GM12878 (cell line): ENCODE data around the gene TAPBPL. TPM values are rescaled to one million over a fixed set of nuclear protein-coding genes. Genes with fewer than 3 reads are reported as not detected.
"Not testable (repeated sequence)": the region's sequence is repeated elsewhere in the genome, so short reads cannot be mapped to it uniquely, and the experiment has no call there.

Experiments used
- ATAC-seq: fragments of 200-7000 bp; cut with Tn5 transposase; 3 replicates; pipeline ENCODE4 v1.9.1; 2020; ENCODE audit warnings: mild to moderate bottlenecking, moderate library complexity
- BruUV-seq: library from RNA; stranded (reverse); fragments of 400-500 nt; replicated peaks from 2 replicates; lab custom pipeline; 2021; lab: Mats Ljungman, UMichigan
- CTCF ChIA-PET: fragments of 300-600 bp; sonication (Branson Sonifier 250); formaldehyde crosslinking; extraction: SDS; loops from one replicate; lab custom pipeline; 2021; ENCODE audit warnings: inconsistent platforms; lab: Yijun Ruan, JAX
- POLR2A ChIA-PET: fragments of 350-600 bp; formaldehyde crosslinking; extraction: SDS; loops from one replicate; lab custom pipeline; 2021; ENCODE audit warnings: inconsistent platforms; lab: Charles Lee
- RAD21 ChIA-PET: fragments of 300-600 bp; sonication (Branson Sonifier 250); formaldehyde crosslinking; loops from one replicate; lab custom pipeline; 2023; ENCODE audit warnings: antibody characterized with exemption; ENCODE audit not compliant: unreplicated experiment; lab: Charles Lee
- SMC1A ChIA-PET: fragments of 300-600 bp; sonication (Branson Sonifier 250); formaldehyde crosslinking; loops from one replicate; lab custom pipeline; 2023; ENCODE audit not compliant: unreplicated experiment, uncharacterized antibody; lab: Charles Lee
- DNase-seq: peaks from one replicate; pipeline ENCODE4 v3.0.0-alpha.2; 2011; ENCODE audit warnings: low read depth, low spot score
- FAIRE-seq: peaks from 3 replicates; lab custom pipeline; 2011; peaks lifted over from hg19 to GRCh38; lab: Jason Lieb, UNC
- H2AFZ ChIP-seq: 2 replicates; pipeline ENCODE4 v1.6.0; 2011; ENCODE audit warnings: low read depth, low read length, control low read depth; ENCODE audit not compliant: control insufficient read depth
- H3K27ac ChIP-seq: 2 replicates; pipeline ENCODE4 v1.5.1; 2011; ENCODE audit warnings: control low read depth; ENCODE audit not compliant: control insufficient read depth, insufficient read depth
- H3K27me3 ChIP-seq, 2 experiments: replicated peaks in 1 of 2; 2 replicates each; pipeline versions ENCODE4 v1.6.0 to v1.6.1; 2011; ENCODE audit warnings: low read length in 1 of 2; ENCODE audit not compliant: control insufficient read depth in 2 of 2, insufficient read depth in 2 of 2
- H3K36me3 ChIP-seq, 2 experiments: 2 replicates each; pipeline ENCODE4 v1.5.1; 2011; ENCODE audit warnings: low read length in 1 of 2; ENCODE audit not compliant: control insufficient read depth in 2 of 2, insufficient read depth in 2 of 2
- H3K4me1 ChIP-seq: 2 replicates; pipeline ENCODE4 v1.6.1; 2011; ENCODE audit warnings: mild to moderate bottlenecking, low read length, moderate library complexity, mixed read lengths; ENCODE audit not compliant: control insufficient read depth, insufficient read depth
- H3K4me2 ChIP-seq: 2 replicates; pipeline ENCODE4 v1.6.0; 2011; ENCODE audit warnings: control low read depth; ENCODE audit not compliant: control insufficient read depth, insufficient read depth
- H3K4me3 ChIP-seq: fragments of 200-600 bp; sonication (generic); 2 replicates; pipeline ENCODE4 v1.5.1; 2016
- H3K79me2 ChIP-seq: 2 replicates; pipeline ENCODE4 v1.6.0; 2011; ENCODE audit warnings: low read length; ENCODE audit not compliant: control insufficient read depth, insufficient read depth
- H3K9ac ChIP-seq: 2 replicates; pipeline ENCODE4 v1.8.0; 2011; ENCODE audit warnings: low read length, control low read depth, mixed read lengths; ENCODE audit not compliant: control insufficient read depth, insufficient read depth
- H3K9me3 ChIP-seq: replicated peaks from 3 replicates; pipeline ENCODE4 v1.5.1; 2011; ENCODE audit warnings: mild to moderate bottlenecking, low read length; ENCODE audit not compliant: control insufficient read depth, insufficient read depth
- H4K20me1 ChIP-seq: 2 replicates; pipeline ENCODE4 v1.6.0; 2011; ENCODE audit not compliant: control insufficient read depth, insufficient read depth
- ASH2L ChIP-seq: fragments of 300-600, 200-600 bp; sonication (generic); IDR thresholded peaks from 2 replicates; pipeline ENCODE4 v1.6.1; 2017; ENCODE audit warnings: low read depth, mild to moderate bottlenecking, borderline replicate concordance
- BACH1 ChIP-seq: fragments of 450-650 bp; IDR thresholded peaks from 2 replicates; pipeline ENCODE4 v1.6.1; 2017; ENCODE audit warnings: mild to moderate bottlenecking, borderline replicate concordance
- CREM ChIP-seq: IDR thresholded peaks from 2 replicates; pipeline ENCODE4 v1.6.1; 2014; ENCODE audit warnings: antibody characterized with exemption, low read depth
- WGBS: methylation state at CpG from one replicate; pipeline ENCODE4 v1.1.6; 2016; ENCODE audit warnings: low lambda C conversion rate; ENCODE audit not compliant: insufficient replicate concordance, insufficient coverage; ENCODE audit errors: missing lambda C conversion rate; 5-methylcytosine and 5-hydroxymethylcytosine counted together
- in situ Hi-C: fragments of 300-500 bp; cut with MboI; formaldehyde crosslinking; loops from 9 replicates; pipeline ENCODE4 v1.14.3; 2018; ENCODE audit warnings: mixed read lengths
- intact Hi-C: fragments of 100-400 bp; cut with micrococcal nuclease; formaldehyde crosslinking; loops from one replicate; pipeline ENCODE4 v1.14.2; 2022; ENCODE audit not compliant: unreplicated experiment
- polyA plus RNA-seq, 11 experiments: library from polyadenylated mRNA; depleted of rRNA in 4 of 11; unstranded in 6 of 11; stranded (reverse) in 5 of 11; fragments of >200 nt; fragmentation: Nextera tagmentation in 4 of 11; fragmentation: Illumina TruSeq in 1 of 11; extraction: Ambion mirVana in 4 of 11; extraction: Trizol in 1 of 11; gene quantifications; 1 replicate in 1 of 11; 2 replicates in 10 of 11; pipeline versions ENCODE4 v1.2.1 to v1.2.3, GENCODE V29; 2011 to 2016; ENCODE audit warnings: inconsistent platforms in 2 of 11, missing spikeins in 2 of 11, low read depth in 1 of 11
- total RNA-seq, 4 experiments: library from RNA; depleted of rRNA in 3 of 4; stranded (reverse); fragments of >200 nt in 3 of 4; fragmentation: Illumina TruSeq in 1 of 4; extraction: Trizol in 1 of 4; gene quantifications; 2 replicates each; pipeline versions ENCODE4 v1.2.1 to v1.2.3, GENCODE V29; 2013 to 2021

The TAPBPL gene
- total and polyA plus RNA-seq, 10 of the 15 experiments (the other 5 are each of a cell fraction or from before 2014, with no cell fraction given): 12.4 to 45.0 (median 29.9) TPM

GRCh38 chr12:6489449-6489848 lies 37.6 kb downstream of the TAPBPL start:
- ATAC-seq: no peak
- no TSS peak for BruUV-seq
- no peak for DNase-seq
- Histone ChIP-seq H3K4me3 (no peak overlapping the region), H3K36me3 (no peaks in the 10 kb centered on the region; a peak in 1 of 4 replicates), H4K20me1 (no peaks in the 10 kb centered on the region), H3K9ac (no peak overlapping the region), H3K4me2 (no peak overlapping the region), H3K27me3 (no peaks in the 10 kb centered on the region), H3K4me1 (peaks cover 6% of the 10 kb centered on the region; the same call in 1 of the 2 replicates), H2AFZ (no peak overlapping the region), H3K9me3 (no peaks in the 10 kb centered on the region), H3K27ac (no peak overlapping the region), H3K79me2 (peaks cover 18% of the 10 kb centered on the region)
- POLR2A ChIA-PET: interaction anchor here (0.7 kb wide), 1 partner anchor 47 kb away, joined by 4 read pairs; no protein-coding TSS in a partner anchor
- RAD21 ChIA-PET: interaction anchor here (0.9 kb wide), 1 partner anchor 45 kb away, joined by 3 read pairs; the partner anchor contains the start of gene GAPDH
- intact Hi-C loops: no loop called here
- FAIRE-seq: no peak
- CTCF ChIA-PET: interaction anchor here (0.7 to 2.0 kb wide), 2 partner anchors 24 to 66 kb away, joined by 5 to 9 read pairs; no protein-coding TSS in a partner anchor
- TF ChIP-seq CREM (no peak), BACH1 (no peak), ASH2L (no peak)
- WGBS: 45% methylated on average over 4 of the region's 4 CpGs
- SMC1A ChIA-PET: interaction anchor here (0.6 to 1.2 kb wide), 2 partner anchors 37 to 48 kb away, joined by 4 to 5 read pairs; no protein-coding TSS in a partner anchor
- in situ Hi-C loops: no loop called here

GRCh38 chr12:6490673-6491072 lies 38.8 kb downstream of the TAPBPL start:
- in situ Hi-C loops, FAIRE-seq, H4K20me1 ChIP-seq, H3K4me2 ChIP-seq, H2AFZ ChIP-seq, BruUV-seq, H3K4me3 ChIP-seq, H3K36me3 ChIP-seq, H3K27me3 ChIP-seq, H3K27ac ChIP-seq, DNase-seq, ATAC-seq, H3K4me1 ChIP-seq, H3K9ac ChIP-seq, H3K9me3 ChIP-seq: not testable (repeated sequence)
- SMC1A ChIA-PET: interaction anchor here (0.6 to 1.8 kb wide), 6 partner anchors 11 to 156 kb away, joined by 3 to 7 read pairs (median 4); partner anchors contain the start of gene VAMP1
- intact Hi-C loops: loop anchor here (5.0 kb wide), 1 partner anchor 42 kb away; the partner anchor contains the start of gene GAPDH
- RAD21 ChIA-PET: interaction anchor here (0.6 kb wide), 1 partner anchor 25 kb away, joined by 3 read pairs; no protein-coding TSS in a partner anchor
- POLR2A ChIA-PET: interaction anchor here (0.6 to 0.7 kb wide), 3 partner anchors 21 to 108 kb away, joined by 3 to 6 read pairs (median 3); no protein-coding TSS in a partner anchor
- WGBS: 100% methylated on average over 1 of the region's 1 CpG
- peaks cover 31% of the 10 kb centered on the region for H3K79me2 ChIP-seq
- CTCF ChIA-PET: interaction anchor here (0.9 to 1.8 kb wide), 3 partner anchors 26 to 67 kb away, joined by 3 to 5 read pairs (median 4); no protein-coding TSS in a partner anchor
